HS-5 (cell line): ENCODE data around the gene BHMT.
A peak's percentile ranks its signal among the peaks of the same experiment; 100 is the strongest.
"Not testable (repeated sequence)": the region's sequence is repeated elsewhere in the genome, so short reads cannot be mapped to it uniquely, and the experiment has no call there.

Source experiments
- DNase-seq: peaks from one replicate; pipeline ENCODE4 v3.0.0-alpha.2; 2012; ENCODE audit warnings: low read depth

The BHMT gene

DNA sequence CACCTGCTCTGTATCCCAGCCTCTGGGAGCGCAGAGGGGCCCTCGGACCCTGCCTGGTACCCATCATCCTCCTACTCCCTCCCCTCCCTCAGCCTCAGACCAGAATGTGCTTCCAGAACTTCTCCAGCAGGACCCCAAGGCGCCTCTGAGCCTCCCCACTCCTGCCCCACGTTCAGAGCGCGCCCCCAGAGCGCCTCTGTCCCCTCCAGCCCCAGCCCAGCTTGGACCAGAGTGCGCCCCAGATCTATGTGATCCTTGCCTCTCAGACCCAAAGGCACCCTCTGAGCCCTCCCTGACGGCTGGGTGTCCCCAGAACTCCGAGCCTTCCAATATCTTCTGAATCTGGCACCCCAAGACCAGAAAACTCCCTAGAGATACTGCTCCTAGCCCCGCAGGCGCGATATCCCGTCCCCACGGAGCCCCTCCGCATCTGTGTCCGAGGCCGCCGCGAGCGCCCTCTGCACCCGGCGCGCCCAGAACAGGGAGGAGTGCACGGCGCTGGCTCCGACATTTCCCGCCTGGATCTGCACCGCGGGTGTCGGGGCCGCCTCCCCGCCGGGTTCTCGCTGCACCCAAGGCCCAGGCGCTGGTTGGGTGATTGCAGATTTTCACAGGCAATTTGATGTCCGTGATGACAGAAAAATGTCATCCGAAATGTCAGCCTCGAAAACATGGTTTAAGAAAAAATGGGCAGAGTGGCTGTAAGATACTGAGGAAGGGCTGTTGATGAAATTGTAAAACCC is 522 bp downstream of the BHMT start:
- DNase-seq, result no peak

DNA sequence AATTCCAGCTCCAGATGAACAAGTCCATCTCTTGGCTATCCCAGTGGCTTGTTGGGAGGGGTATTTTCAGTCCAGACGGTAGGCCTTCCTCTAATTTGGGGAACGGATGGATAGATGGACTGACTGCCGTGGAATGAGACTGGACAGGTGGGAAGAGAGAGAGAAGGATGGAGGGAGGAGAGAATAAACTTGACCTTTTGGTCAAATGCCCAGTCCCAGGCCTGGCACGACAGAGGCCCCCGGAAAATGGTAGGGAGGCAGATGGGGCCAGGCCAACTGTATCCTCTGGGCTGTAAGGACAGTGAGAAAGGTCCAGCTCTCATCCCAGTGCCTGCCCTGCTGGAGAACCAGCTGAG is 1.1 kb downstream of the BHMT start:
- no peak for DNase-seq

DNA sequence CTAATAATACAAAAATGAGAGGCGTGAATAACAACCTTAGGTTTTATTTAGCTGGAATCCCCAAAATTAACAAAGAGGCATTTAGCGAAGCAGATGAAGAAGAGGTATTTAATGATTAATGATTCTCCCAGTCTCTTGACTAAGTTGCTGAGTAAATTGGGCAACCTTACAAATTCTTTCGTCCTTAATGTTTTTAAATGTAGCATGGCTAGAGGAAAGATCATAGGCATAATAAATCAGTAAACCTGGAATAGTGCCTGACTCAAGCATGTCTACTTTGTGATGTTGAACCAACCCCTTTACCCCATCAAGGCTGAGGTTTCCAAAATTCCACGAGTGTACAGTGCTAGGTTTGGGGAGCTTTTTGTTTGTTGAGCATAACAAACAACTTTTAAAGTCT is 7.9 kb downstream of the BHMT start:
- DNase-seq, result no peak

DNA sequence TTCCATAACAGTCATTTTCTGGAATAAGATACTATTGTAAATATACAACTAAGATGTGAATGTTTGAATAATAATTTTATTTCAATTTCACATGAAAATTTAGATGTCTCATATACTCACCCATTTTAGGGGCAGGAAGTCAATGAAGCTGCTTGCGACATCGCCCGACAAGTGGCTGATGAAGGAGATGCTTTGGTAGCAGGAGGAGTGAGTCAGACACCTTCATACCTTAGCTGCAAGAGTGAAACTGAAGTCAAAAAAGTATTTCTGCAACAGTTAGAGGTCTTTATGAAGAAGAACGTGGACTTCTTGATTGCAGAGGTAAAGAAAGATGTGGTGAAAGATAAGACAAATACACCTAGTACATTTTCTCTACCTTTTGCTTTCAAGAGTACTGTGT is 8.6 kb downstream of the BHMT start:
- DNase-seq, result no peak

DNA sequence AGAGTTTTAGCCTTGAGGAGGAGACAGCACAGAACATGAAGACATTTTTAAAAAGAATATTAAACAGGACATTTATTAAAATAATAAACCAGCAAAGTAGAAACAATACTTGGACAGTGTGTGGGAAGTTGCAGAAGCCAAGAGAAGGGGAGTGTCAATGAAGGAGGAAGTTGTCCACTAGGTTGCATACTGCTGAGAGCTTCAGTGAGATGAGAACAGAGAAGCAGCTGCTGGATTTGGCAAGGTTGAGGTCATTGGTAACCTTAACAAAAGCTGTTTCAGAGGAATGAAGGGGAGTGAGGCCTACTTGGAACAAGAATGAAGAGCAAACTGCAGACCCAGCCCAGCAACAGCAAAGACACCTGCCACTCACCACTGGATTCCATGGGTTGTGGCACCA is 11.4 kb downstream of the BHMT start:
- DNase-seq, result no peak

DNA sequence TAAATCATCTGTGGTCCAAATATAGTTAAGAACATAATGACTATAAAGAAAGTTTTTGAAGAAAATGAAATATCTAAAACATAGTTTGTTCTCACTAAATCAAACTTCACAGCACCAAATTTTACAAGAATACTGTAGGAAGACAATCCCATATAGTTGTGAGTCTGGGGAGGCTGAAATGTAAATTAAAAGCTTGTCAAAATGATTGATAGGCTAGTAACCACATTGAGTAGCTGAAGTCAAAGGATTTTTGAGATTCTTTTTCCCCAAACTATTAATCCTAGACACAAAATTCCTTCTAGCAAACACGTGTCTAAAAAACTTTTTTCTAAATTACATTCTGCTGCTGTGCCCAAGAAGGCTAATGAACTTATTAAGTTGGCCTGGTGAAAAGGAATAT is 13.0 kb downstream of the BHMT start:
- no peak for DNase-seq

DNA sequence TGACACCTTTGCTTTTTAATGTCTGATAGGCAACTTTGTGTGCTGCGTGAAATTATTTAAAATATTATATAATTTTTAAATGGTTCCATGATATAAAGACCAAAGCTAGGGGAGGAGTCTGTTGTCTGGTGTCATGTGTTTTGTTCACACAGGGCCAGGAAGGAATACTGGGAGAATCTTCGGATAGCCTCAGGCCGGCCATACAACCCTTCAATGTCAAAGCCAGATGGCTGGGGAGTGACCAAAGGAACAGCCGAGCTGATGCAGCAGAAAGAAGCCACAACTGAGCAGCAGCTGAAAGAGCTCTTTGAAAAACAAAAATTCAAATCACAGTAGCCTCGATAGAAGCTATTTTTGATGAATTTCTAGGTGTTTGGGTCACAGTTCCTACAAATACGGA is 19.2 kb downstream of the BHMT start:
- DNase-seq, result no peak

DNA sequence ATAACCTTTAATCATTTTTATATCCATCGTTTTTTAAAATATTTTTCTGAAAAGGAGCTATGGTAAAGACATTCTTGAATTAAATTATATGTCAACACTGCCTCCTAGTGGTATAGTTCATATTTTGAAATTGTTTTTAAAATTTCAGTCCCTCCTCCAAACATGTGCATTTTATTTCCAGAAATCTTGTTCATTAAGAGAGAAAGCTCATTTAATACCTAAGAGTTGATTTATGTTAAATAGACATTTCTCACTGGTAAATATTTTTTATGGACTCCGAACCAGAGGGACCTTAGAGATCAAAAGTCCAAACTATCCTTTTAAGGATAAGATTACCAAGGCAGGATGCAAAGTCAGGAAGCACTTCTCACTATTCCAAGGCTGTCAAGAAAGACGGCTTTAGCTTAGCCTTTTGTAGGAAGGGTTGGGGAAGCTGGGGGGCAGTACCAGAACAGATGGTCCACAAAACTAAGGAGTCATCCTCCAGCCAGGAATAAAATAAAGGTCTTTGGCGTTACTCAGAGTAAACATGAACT is 21.6 kb downstream of the BHMT start:
- DNase-seq, result peak; percentile 49

DNA sequence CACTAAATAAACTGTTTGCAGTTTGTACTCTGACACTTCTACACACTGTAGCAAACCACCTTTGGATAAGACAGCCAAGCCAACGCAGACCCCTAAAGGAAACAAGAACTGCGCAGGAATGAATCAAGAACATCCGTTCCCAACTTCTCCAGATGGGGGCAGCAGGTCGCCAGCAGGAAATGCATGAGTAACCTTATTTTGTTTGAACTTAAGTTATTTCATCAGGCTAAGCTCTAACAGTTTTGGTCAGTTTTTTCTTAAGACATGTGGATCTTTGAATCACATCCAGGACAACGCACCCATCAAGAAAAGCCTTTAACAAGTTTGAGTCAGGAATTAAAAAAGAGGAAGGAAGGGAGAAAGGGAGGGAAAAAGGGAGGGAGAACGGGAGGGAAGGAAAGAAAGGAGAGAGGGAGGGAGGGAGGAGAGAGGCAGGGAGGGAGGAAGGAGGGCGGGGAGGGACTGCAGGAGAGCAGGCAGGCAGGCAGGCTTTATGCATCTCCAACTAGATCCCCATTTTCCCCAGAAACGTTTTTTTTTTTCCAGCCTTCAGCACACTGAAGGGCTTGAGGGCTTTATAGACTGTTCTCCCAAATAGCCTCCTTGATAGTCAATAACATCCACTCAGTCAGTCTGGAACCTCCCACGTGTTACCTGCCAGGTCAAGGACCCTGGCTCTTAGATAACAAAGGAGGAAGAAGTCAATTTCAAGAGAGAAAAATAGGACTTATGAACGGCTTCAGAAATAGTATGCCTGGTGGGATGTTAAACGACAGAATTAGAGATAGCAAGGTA is 22.2 kb downstream of the BHMT start:
- DNase-seq, result peak; percentile 81

DNA sequence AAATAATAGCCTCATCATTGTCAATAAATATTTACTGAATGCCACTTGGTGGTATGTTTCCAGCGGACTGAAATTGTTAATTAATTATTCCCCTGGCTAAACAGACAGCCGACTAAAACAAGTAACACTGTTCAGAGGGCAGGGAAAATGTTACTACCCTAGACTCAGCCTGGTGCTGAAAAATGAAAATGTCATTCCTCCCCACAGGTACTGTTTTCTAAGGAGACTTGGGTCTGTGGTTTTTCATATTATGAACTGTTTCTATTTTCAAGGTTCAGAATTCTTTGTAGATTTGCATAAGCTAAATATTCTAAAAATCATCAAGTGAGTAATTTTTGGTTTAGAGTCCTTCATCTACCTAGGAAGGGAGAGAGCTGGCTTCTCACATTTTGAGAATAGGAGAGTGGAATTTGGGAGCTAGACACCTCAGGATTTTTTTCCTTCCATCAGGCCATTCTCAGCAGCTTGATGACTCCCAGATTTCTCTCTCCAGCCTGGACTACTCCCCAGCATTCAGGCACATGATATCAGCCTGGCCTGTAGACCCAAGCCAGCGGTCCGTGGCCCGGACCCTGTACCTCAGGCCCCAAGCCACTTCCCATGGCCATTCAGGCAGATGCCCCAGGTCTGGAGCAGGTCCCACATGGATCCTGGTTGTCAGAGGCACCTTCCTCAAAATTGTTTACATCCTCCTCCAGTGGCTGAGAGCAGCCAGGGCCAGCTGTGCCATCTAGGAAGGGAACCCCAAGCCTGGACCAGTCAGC is 24.4 kb downstream of the BHMT start:
- DNase-seq, result no peak

DNA sequence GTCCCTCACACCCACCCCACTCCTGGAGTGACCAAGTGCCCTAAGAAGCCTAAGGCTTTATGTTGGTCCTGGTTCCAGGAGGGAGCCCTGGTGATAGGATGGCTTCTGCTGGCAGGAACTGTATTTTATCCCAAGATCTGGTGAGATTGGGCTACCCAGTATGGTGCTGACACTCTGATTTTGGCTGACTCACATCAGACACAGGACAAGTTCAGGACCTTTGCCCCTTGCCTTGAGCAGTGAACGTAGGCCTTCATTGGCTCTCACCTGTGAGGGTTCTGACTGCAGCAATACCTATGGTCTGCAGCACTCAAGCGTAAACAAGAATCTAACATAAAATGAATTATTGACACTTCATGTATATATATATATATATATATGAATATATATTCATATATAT is 25.0 kb downstream of the BHMT start:
- no peak for DNase-seq

DNA sequence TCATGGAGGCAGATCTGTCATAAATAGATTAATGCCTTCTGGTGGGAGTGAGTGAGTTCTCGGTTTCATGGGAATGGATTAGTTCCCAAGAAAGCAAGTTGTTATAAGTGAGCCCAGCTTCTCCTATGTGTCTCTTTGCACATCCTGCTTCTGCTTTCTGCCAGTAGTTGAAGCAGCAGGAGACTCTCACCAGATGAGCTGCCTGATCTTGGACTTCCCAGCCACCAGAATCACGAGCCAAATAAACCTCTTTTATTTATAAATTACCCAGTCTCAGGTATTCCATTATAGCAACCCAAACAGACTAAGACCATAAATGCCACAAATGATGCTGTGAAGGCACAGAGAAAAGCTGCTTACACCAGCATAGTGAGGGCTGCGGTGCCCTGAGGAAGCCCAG is 28.9 kb downstream of the BHMT start:
- DNase-seq, result no peak

DNA sequence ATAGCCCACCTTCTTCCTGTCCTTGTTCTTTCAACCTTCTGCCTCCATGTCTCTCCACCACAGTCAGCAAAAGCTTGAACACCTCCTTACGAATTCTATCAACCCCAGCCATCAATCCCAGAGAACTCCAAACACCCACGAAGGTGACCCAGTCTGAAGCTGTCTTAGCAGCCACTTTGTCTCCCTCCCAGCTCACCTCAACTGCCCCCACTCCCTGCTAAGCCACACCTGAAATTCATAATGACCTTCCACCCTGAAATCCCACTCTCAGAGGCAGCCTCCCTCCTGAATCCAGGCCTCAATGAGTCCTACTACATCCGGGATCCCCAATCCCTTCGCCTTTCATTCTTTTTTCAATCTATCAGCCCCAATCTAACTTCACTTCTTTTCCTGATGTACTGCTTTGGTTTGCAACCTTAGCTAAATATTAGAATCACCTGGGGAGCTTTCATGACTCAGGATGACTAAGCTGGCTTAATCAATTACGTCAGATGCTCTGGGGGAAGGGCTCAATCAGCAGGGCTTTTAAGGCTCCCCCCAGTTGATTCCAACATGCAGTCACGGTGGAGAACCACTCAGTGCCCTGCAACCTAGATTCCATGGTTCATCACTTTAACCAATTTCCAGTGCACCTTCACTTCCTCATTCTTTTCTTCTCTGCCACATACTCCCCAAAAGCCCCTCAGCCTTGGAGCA is 32.2 kb downstream of the BHMT start:
- DNase-seq, result peak; percentile 44

DNA sequence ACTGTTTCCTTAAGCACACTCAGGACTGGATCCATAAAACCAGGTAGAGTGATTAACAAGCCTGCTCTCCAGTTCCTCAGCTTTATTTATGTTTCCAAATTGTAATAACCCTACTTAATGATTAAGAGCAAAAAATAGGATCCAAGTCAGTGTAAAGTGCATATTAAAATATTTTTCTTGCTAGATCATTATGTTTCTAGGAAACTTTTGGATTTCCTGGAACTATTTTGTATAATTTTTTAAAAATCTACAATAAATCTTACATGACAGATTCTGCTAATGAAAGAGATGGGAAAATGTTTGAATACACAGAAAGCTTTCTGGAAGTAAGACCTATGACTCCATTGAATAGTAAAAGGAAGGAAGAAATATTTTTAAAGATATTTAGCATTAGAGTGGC is 35.5 kb downstream of the BHMT start:
- DNase-seq, result no peak

DNA sequence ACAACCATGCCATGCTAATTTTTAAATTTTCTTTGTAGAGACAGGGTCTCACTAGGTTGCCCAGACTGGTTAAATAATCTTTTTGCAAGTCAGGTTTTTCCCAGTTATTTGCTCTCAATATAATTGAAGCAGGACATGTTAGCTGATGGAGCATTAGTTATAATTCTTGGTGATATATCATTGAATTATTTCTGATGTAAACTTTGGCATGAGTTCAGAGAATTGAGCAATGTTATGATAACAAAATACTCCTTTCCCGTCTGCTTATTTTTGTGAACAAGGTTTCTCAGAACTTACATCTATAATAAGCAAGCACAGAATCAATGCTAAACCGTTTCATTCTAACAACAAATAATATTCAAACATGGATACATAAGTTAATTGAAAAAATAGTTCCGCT is 37.8 kb downstream of the BHMT start:
- DNase-seq, result no peak

DNA sequence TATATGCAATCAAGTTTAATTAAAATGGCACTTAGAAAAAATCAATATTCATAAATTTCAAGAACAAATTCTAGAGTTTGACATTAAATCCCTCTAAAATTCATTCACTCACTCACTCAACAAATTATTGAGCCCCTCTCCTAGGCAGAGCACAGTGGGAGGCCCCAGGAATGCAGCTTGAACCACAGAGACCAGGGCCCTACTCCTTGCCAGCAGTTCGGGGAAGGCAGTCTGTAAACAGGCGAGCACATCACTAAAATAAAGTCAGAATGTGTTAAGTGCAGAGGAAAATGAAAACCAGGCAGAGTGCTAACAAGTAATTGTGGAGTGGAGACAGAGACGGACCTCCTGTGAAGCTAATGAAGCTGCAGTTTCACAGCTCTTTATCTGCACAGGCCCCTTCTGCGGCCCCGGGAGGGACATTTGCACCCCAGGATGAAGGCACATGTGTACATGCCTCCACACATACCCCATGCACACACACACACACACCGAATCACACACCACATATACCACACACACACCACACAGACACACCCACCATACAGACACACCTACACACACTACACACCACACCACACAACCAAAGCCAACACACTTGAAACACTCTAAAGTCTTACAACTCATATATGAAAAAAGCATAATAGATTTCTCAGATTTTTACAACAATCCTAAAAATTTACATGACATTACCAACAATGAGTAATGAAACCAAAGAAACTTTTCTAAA is 40.5 kb downstream of the BHMT start:
- DNase-seq, result no peak

DNA sequence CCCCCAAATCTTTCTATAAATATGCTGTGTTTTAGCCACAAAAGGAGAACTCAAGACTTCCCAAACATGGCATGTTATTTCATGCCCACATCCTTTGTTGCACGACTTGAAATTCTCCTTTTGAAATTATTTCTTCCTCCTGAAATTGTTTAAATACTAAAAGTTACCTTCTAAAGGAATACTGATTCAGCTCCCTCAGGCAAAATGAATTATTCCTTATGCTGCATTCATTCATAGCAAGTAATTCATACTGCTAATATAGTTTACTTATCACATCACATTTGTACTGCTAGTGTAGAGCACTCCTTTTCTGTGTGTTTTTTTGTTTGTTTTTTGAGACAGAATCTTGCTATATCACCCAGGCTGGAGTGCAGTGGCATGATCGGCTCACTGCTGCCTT is 45.7 kb downstream of the BHMT start:
- no peak for DNase-seq

DNA sequence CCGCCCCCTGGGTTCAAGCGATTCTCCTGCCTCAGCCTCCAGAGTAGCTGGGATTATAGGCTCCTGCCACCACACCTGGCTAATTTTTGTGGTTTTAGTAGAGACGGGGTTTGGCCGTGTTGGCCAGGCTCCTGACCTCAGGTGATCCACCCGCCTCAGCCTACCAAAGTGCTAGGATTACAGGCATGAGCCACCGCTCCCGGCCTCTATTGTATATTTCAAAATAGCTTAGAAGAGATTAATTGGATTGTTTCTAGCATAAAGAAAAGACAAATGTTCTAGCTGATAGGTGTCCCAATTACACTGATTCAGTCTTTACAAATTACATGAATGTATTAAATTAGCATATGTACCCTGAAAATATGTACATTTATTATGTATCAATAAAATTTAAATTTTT is 50.0 kb downstream of the BHMT start:
- not testable (repeated sequence) for DNase-seq

DNA sequence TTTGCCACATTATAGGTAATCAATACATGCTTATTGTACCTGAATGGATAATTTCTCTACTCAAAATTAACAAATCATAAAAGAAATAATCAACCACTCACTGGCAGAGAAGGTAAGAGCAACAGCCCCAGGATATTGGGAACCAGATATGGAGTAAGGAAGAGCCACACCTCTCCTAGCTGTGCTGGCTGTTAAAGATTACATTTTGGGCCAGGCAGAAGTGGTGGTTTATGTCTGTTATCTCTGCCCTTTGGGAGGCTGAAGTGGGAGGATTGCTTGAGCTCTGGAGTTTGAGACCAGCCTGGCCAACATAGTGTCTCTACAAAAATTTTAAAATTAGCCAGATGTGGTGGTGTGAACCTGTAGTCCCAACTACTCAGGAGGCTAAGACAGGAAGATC is 56.4 kb downstream of the BHMT start:
- no peak for DNase-seq

DNA sequence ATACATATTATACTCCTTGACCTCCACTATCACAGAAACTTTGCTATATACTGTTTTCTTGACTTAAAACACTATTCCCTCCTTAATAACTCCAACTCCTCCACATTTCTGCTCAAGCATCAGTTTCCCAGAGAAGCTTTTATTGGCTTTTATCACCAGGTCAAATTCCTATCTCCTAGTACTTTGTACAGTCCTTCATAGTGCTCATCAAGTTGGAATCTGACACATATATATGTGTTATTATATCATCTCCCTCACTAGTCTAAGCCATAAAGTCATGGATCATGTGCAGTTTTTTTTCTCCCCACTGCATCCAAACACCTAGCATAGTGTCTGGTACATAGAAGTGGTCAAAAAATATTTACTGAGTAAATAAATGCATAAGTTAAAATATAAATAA is 59.1 kb downstream of the BHMT start:
- DNase-seq, result no peak

DNA sequence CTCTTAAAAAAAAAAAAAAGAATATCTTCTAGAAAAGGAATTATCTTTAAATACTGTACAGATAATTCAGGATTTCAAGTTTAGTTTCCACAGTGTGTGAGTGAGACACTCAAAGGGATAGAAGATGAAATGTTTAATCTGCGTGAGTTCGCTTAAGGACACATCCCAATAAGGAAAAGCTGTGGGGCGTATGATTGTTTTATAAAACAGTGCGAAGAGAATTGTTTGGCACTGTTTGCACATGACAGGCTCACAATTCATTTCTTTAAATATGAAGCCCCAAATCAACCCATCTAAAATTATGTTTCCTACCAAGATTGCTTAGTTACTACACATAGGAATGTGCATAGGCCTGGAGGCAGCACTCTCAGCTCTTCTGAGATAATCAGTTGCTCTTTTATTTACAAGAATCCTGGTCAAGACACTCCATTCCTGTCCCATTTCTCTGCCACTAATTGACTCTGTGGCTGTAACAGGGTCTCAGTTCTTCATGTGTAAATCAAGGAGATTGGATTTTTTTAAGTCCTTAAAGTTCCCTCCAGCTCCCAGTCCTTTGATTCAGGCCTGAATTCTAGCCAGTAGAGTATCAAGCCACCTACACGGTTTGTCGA is 60.1 kb downstream of the BHMT start:
- DNase-seq, result no peak
